Renal cortical epithelial cell (primary cell): ENCODE measurements around the gene IL11. TPM values are rescaled to one million over a fixed set of nuclear protein-coding genes. Genes with fewer than 3 reads are reported as not detected.

Experiments used
- DNase-seq: peaks from one replicate; pipeline ENCODE4 v3.0.0-alpha.2; 2011; ENCODE audit warnings: low read depth
- total RNA-seq: library from RNA; depleted of rRNA; stranded (reverse); fragments of >200 nt; gene quantifications from 2 replicates; pipeline ENCODE4 v1.2.3, GENCODE V29; 2014

IL11 gene
- total RNA-seq, 1 donor from 2014 or later: 3.7 TPM

DNA sequence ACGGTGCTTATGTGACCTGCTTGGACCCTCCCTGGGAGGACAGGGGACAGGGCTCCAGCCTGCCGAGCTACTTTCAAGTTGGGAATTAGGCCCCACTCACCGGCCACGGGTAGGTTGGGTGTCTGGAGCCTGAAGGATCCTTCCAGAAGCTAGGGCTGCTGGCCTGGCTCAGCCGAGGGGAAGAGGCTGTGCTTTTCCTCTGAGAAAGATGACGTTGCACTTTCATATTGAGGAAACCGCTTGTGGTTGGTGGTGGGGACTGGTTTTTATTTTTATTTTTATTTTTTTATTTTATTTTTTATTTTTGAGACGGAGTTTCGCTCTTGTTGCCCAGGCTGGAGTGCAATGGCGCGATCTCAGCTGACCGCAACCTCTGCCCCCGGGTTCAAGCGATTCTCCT, 45.1 kb downstream of the IL11 start, which contains the start of gene TMEM150B:
TMEM150B (minus strand) TSS at position 170 of the 400 bp plus-strand sequence. CDS start 4,305 bp downstream, outside the sequence.
- DNase-seq: no peak

DNA sequence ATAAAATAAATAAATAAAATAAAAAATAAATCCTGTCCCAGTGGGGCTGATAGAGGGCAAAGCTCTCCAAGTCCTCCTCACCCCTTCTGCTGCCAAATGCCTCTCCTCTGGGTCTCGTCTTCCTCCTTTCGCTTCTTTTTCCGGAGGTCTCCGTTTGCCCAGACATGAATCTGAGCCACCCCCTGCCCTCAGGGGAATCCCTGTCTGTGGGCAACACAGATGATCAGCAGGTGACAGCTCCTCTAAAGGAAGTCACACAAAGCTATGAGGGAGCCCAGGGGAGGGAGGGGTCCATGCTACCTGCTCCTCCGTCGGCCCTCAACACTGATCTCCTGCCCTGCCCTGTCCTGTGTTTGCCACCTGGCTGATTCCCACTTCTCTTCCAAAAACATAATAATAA, 45.6 kb downstream of the IL11 start:
- DNase-seq: no peak

DNA sequence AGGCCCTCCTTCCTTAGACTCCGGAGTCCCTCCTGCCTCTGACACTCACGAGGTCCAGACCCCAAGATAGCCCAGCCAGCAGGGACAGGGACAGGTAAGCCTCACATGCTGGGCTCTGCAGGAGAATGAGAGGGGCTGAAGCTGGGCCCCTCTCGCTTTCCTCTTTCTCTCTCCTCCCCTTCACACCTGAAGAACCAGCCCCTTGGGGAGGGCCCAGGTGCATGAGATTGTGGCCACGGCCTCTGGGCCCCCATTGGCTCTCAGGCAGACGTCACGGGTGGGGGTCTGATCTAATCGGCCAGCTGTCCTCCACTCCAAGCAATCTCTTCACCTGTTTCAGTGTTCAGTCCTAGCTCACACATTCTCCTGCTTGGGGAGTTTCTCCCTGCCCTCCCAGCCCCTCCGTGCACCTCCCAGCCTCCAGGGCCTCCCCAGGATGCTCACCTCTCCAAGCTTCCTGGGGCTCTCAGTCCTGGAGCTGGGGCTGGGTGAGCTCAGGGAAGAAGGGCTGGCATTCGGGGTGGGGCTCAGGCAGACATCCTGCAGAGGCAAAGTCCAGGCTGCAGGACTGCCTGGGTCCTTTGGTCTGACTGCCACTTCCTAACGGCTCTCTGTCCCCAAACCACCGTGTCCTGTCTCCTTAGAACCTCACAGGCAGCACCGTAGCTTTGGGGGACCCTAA, 47.9 kb downstream of the IL11 start:
- no peak for DNase-seq

DNA sequence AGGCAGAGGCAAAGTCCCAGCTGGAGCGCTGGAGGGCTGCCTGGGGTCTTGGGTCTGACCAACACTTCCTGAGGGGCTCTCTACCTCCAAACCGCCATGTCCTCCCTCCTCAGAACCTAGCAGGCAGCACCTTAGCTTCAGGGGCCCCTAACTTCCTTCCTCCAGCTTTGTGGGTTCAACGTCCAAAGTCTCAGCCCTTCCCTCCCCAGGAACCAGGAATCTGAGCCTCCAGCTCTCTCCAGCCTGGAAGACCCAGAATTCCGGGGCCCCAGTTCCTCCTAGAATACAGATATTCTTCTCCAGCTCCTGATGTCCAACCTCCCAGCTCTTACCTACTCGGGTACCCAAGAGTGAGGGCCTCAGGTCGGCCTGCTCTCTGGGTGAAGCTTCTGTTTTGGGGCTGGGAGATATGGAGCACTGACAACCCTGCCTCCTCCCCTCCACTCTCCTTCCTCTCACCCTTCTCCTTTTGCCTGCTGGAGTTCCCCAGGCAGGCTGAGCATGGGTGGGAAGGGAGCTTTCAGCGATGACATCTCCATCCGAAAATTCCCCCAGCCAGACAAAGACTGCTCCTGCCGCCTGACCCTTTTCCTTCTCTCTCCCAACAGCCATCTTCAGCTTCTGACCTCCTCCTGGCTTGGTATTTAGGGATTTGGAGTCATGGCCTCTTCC, 48.7 kb downstream of the IL11 start:
- DNase-seq: no peak

DNA sequence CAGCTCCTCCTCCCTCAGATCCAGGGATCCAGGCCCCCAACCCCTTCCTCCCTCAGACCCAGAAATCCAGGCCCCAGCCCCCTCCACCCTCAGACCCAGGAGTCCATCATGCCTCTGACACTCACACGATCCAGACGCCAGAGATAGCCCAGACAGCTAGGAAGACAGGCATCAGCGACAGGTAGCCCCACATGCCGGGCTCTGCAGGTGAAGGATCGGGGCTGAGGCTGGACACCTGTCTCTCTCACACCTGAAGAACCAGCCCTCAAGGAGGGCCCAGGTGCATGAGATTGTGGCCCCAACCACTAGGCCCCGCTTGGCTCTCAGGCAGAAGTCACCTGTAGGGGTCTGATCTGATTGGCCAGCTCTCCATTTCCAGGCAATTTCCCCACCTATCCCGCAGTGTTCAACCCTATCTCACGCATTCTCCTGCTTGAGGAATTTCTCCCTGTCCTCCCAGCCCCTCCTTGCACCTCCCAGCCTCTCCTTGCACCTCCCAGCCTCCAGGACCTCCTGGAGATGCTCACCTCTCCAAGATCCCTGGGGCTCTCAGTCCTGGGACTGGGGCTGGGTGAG, 49.3 kb downstream of the IL11 start:
- no peak for DNase-seq

DNA sequence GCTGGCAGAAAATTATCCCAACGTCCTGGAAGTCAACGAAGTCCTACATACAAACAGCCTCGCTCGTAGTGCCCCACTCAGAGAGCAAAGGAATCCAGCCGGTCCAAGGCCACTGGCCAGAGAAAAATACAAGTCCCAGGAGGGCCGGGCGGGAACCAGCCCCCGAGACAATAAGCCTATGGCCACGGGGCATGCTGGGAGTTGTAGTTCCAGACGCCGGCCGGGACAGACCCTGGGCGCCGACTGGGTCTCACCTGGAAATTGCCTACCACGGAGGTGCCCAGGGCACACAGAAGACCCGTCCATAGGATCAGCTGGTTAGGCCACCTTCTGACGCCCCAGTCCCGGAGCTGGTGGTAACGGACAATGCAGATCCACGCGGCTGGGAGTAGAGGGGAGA, 50.5 kb downstream of the IL11 start:
- no peak for DNase-seq

DNA sequence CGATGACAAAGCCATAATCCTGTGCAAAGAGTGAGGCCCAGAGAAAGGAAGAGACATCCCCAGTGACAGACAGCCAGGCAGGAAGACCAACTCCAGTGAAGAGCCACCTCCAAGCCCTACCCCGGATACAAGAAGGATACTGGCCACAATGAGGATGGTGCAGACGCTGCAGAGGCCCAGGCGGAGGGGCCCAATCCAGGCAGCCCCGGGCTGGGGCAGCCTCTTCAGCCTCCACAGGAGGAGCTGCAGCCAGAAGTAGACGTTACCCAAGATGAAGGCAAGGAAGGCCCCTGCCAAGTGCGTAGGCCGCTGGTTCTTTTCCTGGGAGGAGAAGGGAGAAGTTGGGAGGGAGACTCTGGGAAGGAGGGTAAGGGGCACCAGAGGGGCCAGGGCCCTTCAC, 53.6 kb downstream of the IL11 start:
- no peak for DNase-seq

DNA sequence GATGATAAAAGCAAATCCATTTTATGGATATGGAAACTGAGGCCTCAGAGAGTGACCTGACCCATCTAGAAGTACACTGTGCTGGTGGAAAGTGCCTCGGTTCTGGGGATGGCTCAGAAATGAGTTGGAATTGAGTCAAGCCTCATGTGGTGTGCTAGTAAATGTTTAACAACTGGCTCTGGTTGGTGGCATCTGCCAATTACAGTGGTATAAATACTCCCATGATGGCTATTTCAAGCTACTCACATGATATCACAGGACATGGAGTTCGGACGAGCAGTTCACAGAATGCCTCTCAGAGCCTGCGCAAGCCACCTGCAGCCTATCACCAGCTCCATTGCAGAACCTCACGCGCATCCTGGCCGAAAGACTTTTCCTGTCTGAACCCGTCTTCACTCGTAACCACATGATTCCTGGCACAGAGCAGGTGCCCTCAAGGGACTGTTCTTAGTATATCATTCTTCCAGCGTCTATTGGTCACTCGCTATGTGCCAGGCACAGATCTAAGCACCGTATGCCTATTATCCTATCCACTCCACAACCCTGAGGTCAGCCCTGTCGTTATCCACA, 54.2 kb downstream of the IL11 start:
- no peak for DNase-seq

DNA sequence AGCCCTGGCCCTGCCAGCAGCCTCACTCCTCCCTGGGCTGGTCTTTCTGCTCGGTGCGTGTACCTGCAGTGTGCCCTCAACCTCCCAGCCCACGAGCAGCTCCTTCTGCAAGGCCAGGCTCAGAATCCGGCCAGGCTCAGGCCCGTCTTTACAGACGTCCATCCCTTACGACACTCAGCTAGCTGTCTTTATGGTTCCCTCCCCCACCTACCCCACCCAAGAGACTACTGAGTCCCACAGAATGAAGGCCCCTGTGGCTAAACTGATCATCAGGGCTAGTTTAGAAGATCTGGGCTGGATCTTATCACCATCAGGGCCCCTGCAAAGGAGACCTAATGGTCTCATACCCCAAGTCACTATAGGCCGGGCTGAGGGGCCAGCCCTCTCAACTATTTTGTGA, 55.9 kb downstream of the IL11 start:
- no peak for DNase-seq

Other genes starting within 250 kb of the IL11 start
- gene TNNT1, start 221.3 kb downstream of the IL11 start, total RNA-seq: 1.9 and 5.9 TPM in 2 replicates
- gene TNNI3, start 212.7 kb downstream of the IL11 start, total RNA-seq: 0.15 TPM in 1 of 2 replicates, not detected in the other
- 2.8 and 2.9 TPM in 2 replicates for gene DNAAF3, start 203.8 kb downstream of the IL11 start, total RNA-seq
- gene SYT5, start 190.2 kb downstream of the IL11 start, total RNA-seq: 1.0 TPM in 1 of 2 replicates, not detected in the other
- 0.55 and 4.9 TPM in 2 replicates for gene PTPRH, start 161.0 kb downstream of the IL11 start, total RNA-seq
- gene TMEM86B, start 141.7 kb downstream of the IL11 start, total RNA-seq: 0.94 TPM in 1 of 2 replicates, not detected in the other
- 22.1 and 74.3 TPM in 2 replicates for gene PPP6R1, start 111.4 kb downstream of the IL11 start, total RNA-seq
- gene HSPBP1, start 90.4 kb downstream of the IL11 start, total RNA-seq: 38.6 and 46.9 TPM in 2 replicates
- gene BRSK1, start 86.5 kb downstream of the IL11 start, total RNA-seq: 0.52 and 4.5 TPM in 2 replicates
- not detected in 2 replicates for gene TMEM150B, start 45.1 kb downstream of the IL11 start, total RNA-seq
- 4.9 and 10.4 TPM in 2 replicates for gene KMT5C, start 30.6 kb downstream of the IL11 start, total RNA-seq
- 0.25 TPM in 1 of 2 replicates, not detected in the other for gene COX6B2, start 15.7 kb downstream of the IL11 start, total RNA-seq
- gene GARIN5B, start 7.2 kb downstream of the IL11 start, total RNA-seq: not detected in 2 replicates
- gene TMEM190, start 6.4 kb upstream of the IL11 start, total RNA-seq: not detected in 2 replicates
- 3.4 and 13.7 TPM in 2 replicates for gene TMEM238, start 13.8 kb upstream of the IL11 start, total RNA-seq
- gene RPL28, start 15.5 kb upstream of the IL11 start, total RNA-seq: 177 and 303 TPM in 2 replicates
- gene UBE2S, start 37.3 kb upstream of the IL11 start, total RNA-seq: 13.6 and 45.3 TPM in 2 replicates
- gene SHISA7, start 72.8 kb upstream of the IL11 start, total RNA-seq: not detected in 2 replicates
- gene ISOC2, start 91.2 kb upstream of the IL11 start, total RNA-seq: 64.3 and 69.8 TPM in 2 replicates
- gene C19orf85, start 94.3 kb upstream of the IL11 start, total RNA-seq: not detected in 2 replicates
- gene ZNF628, start 106.2 kb upstream of the IL11 start, total RNA-seq: 3.5 and 6.0 TPM in 2 replicates
- 21.2 and 39.4 TPM in 2 replicates for gene NAT14, start 114.7 kb upstream of the IL11 start, total RNA-seq
- gene SSC5D, start 118.0 kb upstream of the IL11 start, total RNA-seq: 5.0 and 69.4 TPM in 2 replicates
- gene SBK2, start 166.7 kb upstream of the IL11 start, total RNA-seq: 2.1 TPM in 1 of 2 replicates, not detected in the other
- gene SBK3, start 175.1 kb upstream of the IL11 start, total RNA-seq: not detected in 2 replicates
- gene ZNF579, start 210.4 kb upstream of the IL11 start, total RNA-seq: 3.1 and 12.4 TPM in 2 replicates
- gene FIZ1, start 229.1 kb upstream of the IL11 start, total RNA-seq: 4.2 and 7.4 TPM in 2 replicates
- 8.3 and 9.3 TPM in 2 replicates for gene ZNF524, start 229.8 kb upstream of the IL11 start, total RNA-seq
- 1.0 and 5.8 TPM in 2 replicates for gene ZNF865, start 235.2 kb upstream of the IL11 start, total RNA-seq